Keratinocyte (primary cell): ENCODE measurements around the gene TAC1. TPM values are rescaled to one million over a fixed set of nuclear protein-coding genes. Genes with fewer than 3 reads are reported as not detected.

Experiments used
- DNase-seq: peaks from one replicate; pipeline ENCODE4 v3.0.0-alpha.2; 2011; ENCODE audit warnings: low read depth, missing footprints, low spot score
- FAIRE-seq: peaks from 2 replicates; lab custom pipeline; 2011; peaks lifted over from hg19 to GRCh38; lab: Jason Lieb, UNC
- H2AFZ ChIP-seq: 2 replicates; pipeline ENCODE4 v1.6.0; 2012; ENCODE audit warnings: low read length, control low read depth, inconsistent platforms; ENCODE audit not compliant: control insufficient read depth
- H3K27ac ChIP-seq: 2 replicates; pipeline ENCODE4 v1.5.1; 2011; ENCODE audit warnings: low read length; ENCODE audit not compliant: control insufficient read depth, insufficient read depth
- H3K27me3 ChIP-seq: 3 replicates; pipeline ENCODE4 v1.6.0; 2011; ENCODE audit warnings: low read length; ENCODE audit not compliant: control insufficient read depth, insufficient read depth; ENCODE audit errors: extremely low read depth
- H3K36me3 ChIP-seq, 2 experiments: 2 replicates in 1 of 2; 3 replicates in 1 of 2; pipeline ENCODE4 v1.5.1; 2011; ENCODE audit warnings: low read length in 2 of 2, mild to moderate bottlenecking in 1 of 2; ENCODE audit not compliant: control insufficient read depth in 2 of 2, insufficient read depth in 2 of 2; ENCODE audit errors: extremely low read depth in 1 of 2
- H3K4me1 ChIP-seq: 3 replicates; pipeline ENCODE4 v1.5.1; 2011; ENCODE audit warnings: low read length; ENCODE audit not compliant: control insufficient read depth, insufficient read depth; ENCODE audit errors: extremely low read depth
- H3K4me2 ChIP-seq: 3 replicates; pipeline ENCODE4 v1.6.0; 2011; ENCODE audit warnings: low read depth, low read length; ENCODE audit not compliant: control insufficient read depth, insufficient read depth; ENCODE audit errors: extremely low read depth
- H3K4me3 ChIP-seq, 3 experiments: fragments of 200-600 bp in 1 of 3; sonication (generic) in 1 of 3; 2 replicates in 2 of 3; 3 replicates in 1 of 3; pipeline ENCODE4 v1.5.1; 2011 to 2016; ENCODE audit warnings: low read length in 3 of 3, mild to moderate bottlenecking in 3 of 3, control low read depth in 2 of 3, inconsistent platforms in 1 of 3, low read depth in 1 of 3, mixed read lengths in 1 of 3, mixed run types in 1 of 3, moderate library complexity in 1 of 3; ENCODE audit not compliant: control insufficient read depth in 2 of 3, insufficient read depth in 2 of 3; ENCODE audit errors: extremely low read depth in 1 of 3
- H3K79me2 ChIP-seq: 2 replicates; pipeline ENCODE4 v1.6.0; 2012; ENCODE audit warnings: low read length; ENCODE audit not compliant: control insufficient read depth, insufficient read depth
- H3K9ac ChIP-seq: 3 replicates; pipeline ENCODE4 v1.6.0; 2011; ENCODE audit warnings: low read length; ENCODE audit not compliant: control insufficient read depth, insufficient read depth; ENCODE audit errors: extremely low read depth
- H3K9me1 ChIP-seq: 3 replicates; pipeline ENCODE4 v1.6.0; 2011; ENCODE audit warnings: low read length; ENCODE audit not compliant: control insufficient read depth, insufficient read depth; ENCODE audit errors: extremely low read depth
- H3K9me3 ChIP-seq: 2 replicates; pipeline ENCODE4 v1.5.1; 2012; ENCODE audit warnings: low read depth, low read length; ENCODE audit not compliant: control insufficient read depth
- H4K20me1 ChIP-seq: 3 replicates; pipeline ENCODE4 v1.6.0; 2011; ENCODE audit warnings: low read length; ENCODE audit not compliant: control insufficient read depth, insufficient read depth; ENCODE audit errors: extremely low read depth
- CTCF ChIP-seq, 3 experiments: IDR thresholded peaks in 1 of 3; conservative IDR thresholded peaks in 1 of 3; optimal IDR thresholded peaks in 1 of 3; 2 replicates in 2 of 3; 3 replicates in 1 of 3; pipeline versions ENCODE3 to v1.5.1; 2011; ENCODE audit warnings: low read length in 3 of 3, mild to moderate bottlenecking in 3 of 3, moderate library complexity in 2 of 3, control low read depth in 1 of 3, inconsistent platforms in 1 of 3; ENCODE audit not compliant: insufficient read depth in 2 of 3; ENCODE audit errors: extremely low read depth in 1 of 3
- EZH2 ChIP-seq: IDR thresholded peaks from one replicate; pipeline ENCODE4 v1.6.1; 2012; ENCODE audit warnings: inconsistent platforms, mild to moderate bottlenecking, low read length, moderate library complexity
- dilution Hi-C: fragments of 300-500 bp; cut with MboI; formaldehyde crosslinking; loops from one replicate; pipeline ENCODE4 v1.7.0; 2020; ENCODE audit warnings: low sequenced_read_pairs; ENCODE audit not compliant: extremely low pct_ligation_motif_present
- polyA plus RNA-seq, 5 experiments: library from polyadenylated mRNA; depleted of rRNA in 3 of 5; stranded (reverse) in 3 of 5; stranded (forward) in 1 of 5; unstranded in 1 of 5; fragments of >200 nt; gene quantifications; 1 replicate in 1 of 5; 2 replicates in 3 of 5; 3 replicates in 1 of 5; pipeline versions ENCODE4 v1.2.1 to v1.2.3, GENCODE V29; 2011 to 2012; ENCODE audit warnings: missing spikeins in 2 of 5, low read depth in 1 of 5, low replicate concordance in 1 of 5

Gene TAC1
- polyA plus RNA-seq, 1 donor (not counting 4 experiments of a cell fraction or from before 2014, with no cell fraction given), result not detected

DNA sequence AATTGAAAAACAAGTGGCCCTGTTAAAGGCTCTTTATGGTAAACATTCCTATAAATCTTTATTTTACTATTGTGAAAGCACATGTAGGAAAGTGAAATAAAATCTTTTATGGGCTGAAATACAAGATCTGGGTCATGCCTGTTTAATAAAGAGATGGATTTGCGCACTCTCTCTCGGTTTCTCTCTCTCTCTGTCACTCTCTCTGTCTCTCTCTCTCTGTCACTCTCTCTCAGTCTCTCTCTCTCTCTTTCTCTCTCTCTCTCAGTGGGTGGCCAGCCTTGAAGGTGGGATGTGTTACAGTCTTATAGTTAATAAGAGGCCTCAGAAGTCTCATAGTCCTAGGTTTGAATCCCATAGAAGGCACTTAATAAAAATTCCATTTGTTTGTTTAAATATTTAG, 2.4 kb downstream of the TAC1 start:
- no peak overlapping the region for H3K4me3 ChIP-seq
- no peaks in the 10 kb centered on the region for H3K79me2 ChIP-seq
- peaks cover 41% of the 10 kb centered on the region for H3K27me3 ChIP-seq
- no peak for DNase-seq
- H3K4me1 ChIP-seq, result no peaks in the 10 kb centered on the region
- H4K20me1 ChIP-seq, result no peaks in the 10 kb centered on the region
- H3K9ac ChIP-seq, result no peak overlapping the region
- dilution Hi-C loops, result no loop called here
- H3K9me1 ChIP-seq, result no peaks in the 10 kb centered on the region
- no peaks in the 10 kb centered on the region for H3K9me3 ChIP-seq
- H3K36me3 ChIP-seq, result no peaks in the 10 kb centered on the region
- no peak for TF ChIP-seq EZH2
- no peak overlapping the region for H2AFZ ChIP-seq
- FAIRE-seq, result no peak
- H3K4me2 ChIP-seq, result no peak overlapping the region
- H3K27ac ChIP-seq, result no peak overlapping the region

DNA sequence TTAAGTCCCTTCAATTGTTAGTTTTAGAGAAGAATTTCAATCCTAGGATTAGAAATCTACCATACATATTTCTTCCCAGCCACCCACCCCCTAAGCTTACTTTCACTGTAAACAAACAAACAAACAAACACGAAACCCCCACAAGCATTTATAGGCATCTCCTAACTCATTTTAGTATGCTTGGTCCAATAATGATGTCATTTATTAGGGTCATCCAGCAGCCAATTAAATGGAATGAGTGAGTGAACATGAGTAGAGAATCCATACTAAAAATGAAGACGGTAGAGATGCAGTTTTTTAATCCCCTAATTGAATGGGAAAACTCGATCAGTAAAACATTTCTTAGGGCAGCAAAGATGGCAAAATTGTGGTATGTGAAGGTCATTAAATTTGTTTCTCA, 3.2 kb downstream of the TAC1 start:
- no peaks in the 10 kb centered on the region for H4K20me1 ChIP-seq
- H3K4me1 ChIP-seq, result no peaks in the 10 kb centered on the region
- no peaks in the 10 kb centered on the region for H3K36me3 ChIP-seq
- peaks cover 41% of the 10 kb centered on the region for H3K27me3 ChIP-seq
- dilution Hi-C loops, result no loop called here
- no peaks in the 10 kb centered on the region for H3K79me2 ChIP-seq
- no peak overlapping the region for H3K4me3 ChIP-seq
- H2AFZ ChIP-seq, result no peak overlapping the region
- no peaks in the 10 kb centered on the region for H3K9me1 ChIP-seq
- H3K4me2 ChIP-seq, result no peak overlapping the region
- no peak overlapping the region for H3K27ac ChIP-seq
- FAIRE-seq, result no peak
- DNase-seq, result no peak
- no peak overlapping the region for H3K9ac ChIP-seq
- H3K9me3 ChIP-seq, result no peaks in the 10 kb centered on the region
- no peak for TF ChIP-seq EZH2
- TF ChIP-seq CTCF (optimal IDR thresholded peaks at IDR 0.05 in 1 of 3, IDR thresholded peaks at IDR 0.05 in 1 of 3, conservative IDR thresholded peaks at IDR 0.05 in 1 of 3; ENCODE audit: extremely low read depth in 1 of 3, insufficient read depth in 2 of 3, low read length in 3 of 3), result no peak

GRCh38 chr7:97748482-97748881, 16.6 kb downstream of the TAC1 start:
- Histone ChIP-seq H3K27ac (no peak overlapping the region), H4K20me1 (no peaks in the 10 kb centered on the region), H3K9ac (no peak overlapping the region), H3K79me2 (no peaks in the 10 kb centered on the region), H3K9me1 (no peaks in the 10 kb centered on the region), H3K36me3 (no peaks in the 10 kb centered on the region), H3K4me1 (no peaks in the 10 kb centered on the region), H3K4me3 (no peak overlapping the region), H2AFZ (no peak overlapping the region), H3K27me3 (no peaks in the 10 kb centered on the region), H3K4me2 (no peak overlapping the region), H3K9me3 (no peaks in the 10 kb centered on the region)
- DNase-seq, result no peak
- dilution Hi-C loops, result no loop called here
- no peak for FAIRE-seq
- no peak for TF ChIP-seq CTCF (optimal IDR thresholded peaks at IDR 0.05 in 1 of 3, IDR thresholded peaks at IDR 0.05 in 1 of 3, conservative IDR thresholded peaks at IDR 0.05 in 1 of 3; ENCODE audit: extremely low read depth in 1 of 3, insufficient read depth in 2 of 3, low read length in 3 of 3)
